GM21367 (cell line): ENCODE measurements around the gene PRM2.
A peak's percentile ranks its signal among the peaks of the same experiment; 100 is the strongest.
"Not testable (repeated sequence)": the region's sequence is repeated elsewhere in the genome, so short reads cannot be mapped to it uniquely, and the experiment has no call there.

Experiments
- ATAC-seq: cut with Tn5 transposase; IDR thresholded peaks from one replicate; pipeline ENCODE4 v1.9.1; 2021; ENCODE audit not compliant: unreplicated experiment

The PRM2 gene

GRCh38 chr16:11307639-11308492 is 31.6 kb upstream of the PRM2 start:
- no peak for ATAC-seq

DNA sequence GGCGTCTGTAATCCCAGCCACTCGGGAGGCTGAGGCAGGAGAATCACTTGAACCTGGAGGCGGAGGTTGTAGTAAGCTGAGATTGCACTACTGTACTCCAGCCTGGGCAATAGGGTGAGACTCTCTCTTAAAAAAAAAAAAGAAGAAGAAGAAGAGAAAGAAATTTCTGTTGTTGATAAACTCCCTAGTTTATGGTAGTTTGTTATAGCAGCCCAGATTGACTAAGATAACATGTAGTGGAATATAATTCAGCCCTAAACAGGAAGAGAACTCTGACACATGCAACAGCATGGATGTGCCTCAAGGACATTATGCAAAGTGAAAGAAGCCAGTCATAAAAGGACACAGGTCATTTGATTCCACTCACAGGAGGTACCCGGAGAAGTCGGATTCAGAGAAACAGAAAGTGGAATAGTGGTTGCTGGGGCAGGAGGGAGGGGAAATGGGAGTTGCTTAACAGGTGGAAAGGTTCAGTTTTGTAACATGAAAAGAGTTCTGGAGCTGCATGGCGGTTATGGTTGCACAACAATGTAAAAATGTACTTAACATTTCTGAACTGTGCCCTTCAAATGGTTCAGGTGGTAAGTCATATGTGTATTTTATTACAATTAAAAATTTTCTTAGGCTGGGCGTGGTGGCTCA is 30.8 kb upstream of the PRM2 start:
- ATAC-seq: no peak

GRCh38 chr16:11306381-11306780 is 30.1 kb upstream of the PRM2 start:
- no peak for ATAC-seq

- ATAC-seq: no peak
Observed at GRCh38 chr16:11303405-11304138, 27.3 kb upstream of the PRM2 start.

- ATAC-seq: no peak
Observed at GRCh38 chr16:11302977-11303376, 26.7 kb upstream of the PRM2 start.

- ATAC-seq: no peak
Observed at GRCh38 chr16:11301645-11302501, 25.6 kb upstream of the PRM2 start.

DNA sequence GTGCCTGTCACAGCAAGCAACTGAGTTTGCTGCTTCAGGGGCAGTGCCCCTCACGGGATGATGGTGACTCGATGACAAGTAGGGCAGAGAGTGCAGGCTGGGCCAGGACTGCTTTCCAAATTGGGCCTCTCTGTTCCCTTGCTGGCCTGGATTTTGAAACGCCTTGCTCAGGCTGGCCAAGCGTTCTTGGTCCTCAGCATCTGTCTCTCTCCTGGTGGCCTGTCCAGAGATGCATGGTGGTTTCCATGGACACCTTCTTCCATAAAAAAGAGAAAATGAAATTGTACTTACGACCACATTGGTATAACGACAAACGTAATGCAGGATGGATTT is 24.2 kb upstream of the PRM2 start:
- ATAC-seq: no peak

- ATAC-seq: no peak
Observed at GRCh38 chr16:11299865-11300559, 23.7 kb upstream of the PRM2 start.

GRCh38 chr16:11298950-11299547 is 22.8 kb upstream of the PRM2 start:
- ATAC-seq: not testable (repeated sequence)

DNA sequence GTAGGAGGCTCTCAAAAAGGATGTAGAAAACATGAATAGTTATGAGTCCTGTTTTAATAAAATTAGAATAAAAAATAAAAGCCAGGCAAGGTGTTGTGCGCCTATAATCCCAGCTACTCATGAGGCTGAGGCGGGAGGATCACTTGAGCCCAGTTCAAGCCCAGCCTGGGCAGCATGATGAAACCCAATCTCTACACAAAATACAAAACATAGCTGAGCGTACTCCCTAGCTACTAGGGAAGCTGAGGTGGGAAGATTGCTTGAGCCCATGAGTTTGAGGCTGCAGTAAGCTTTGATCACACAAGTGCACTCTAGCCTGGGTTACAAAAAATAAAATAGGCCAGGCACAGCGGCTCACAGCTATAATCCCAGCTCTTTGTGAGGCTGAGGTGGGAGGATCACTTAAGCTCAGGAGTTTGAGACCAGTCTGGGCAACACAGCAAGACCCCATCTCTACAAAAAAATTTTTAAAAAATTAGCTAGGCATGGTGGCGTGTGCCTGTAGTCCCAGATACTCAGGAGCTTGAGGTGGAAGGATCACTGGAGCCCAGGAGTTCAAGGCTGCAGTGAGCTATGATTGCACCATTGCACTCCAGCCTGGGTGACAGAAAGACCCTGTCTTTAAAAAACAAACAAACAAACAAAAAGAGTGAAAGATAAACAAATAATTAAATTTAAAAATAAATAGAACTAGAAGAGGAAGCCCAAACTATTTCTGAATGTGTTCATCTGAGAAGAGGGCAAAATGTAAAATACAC is 22.0 kb upstream of the PRM2 start:
- no peak for ATAC-seq

DNA sequence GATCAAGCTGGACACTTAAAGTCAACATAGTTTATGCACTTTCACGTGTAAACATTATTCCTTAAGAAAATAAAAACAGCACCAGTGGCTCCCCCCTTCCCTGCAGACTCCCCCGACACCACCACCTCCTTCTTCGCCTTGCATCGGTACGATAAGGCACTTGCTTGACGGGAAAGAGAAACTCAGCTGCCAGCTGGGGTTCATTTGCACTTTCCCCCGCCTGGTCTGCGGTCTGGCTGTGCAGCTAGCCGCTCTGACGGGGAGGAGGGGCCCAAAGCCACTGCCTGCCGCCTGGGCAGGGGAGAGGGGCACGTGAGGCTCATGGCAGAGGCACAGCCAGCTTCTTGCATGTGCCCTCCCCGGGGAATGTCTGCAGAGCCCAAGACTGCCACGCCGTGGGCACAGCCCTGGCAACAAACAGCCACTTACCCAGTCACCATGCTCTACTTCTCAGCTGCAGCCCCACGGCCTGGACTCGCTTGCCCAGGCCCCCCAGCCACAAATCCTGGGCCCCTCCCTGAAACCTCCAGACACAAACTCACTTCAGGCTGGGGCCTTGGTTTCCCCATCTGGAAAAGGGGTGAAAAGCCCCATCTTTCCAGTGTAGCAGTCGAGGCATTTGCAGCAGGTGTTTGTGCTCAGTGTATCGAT is 21.3 kb upstream of the PRM2 start:
- ATAC-seq: peak; percentile 59

GRCh38 chr16:11296706-11297491 is 20.6 kb upstream of the PRM2 start:
- peak; percentile 8 for ATAC-seq

- ATAC-seq: no peak
Observed at GRCh38 chr16:11296351-11296705, 20.0 kb upstream of the PRM2 start.

DNA sequence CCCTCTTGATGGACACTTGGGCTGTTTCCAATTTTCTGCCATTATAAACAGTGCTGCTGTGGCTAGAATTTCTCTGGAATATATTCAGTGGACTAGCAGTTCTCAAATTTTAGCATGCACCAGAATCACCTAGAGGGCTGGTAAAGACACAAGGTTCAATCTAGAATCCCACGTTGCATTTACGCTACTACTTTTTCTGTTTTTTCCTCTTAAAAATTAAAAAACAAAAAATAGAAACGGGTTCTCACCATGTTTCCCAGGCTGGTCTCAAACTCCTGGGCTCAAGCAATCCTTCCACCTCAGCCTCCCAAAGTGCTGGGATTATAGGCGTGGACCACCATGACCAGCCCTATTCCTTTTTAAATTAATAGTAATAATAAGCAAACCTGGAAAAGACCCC is 19.4 kb upstream of the PRM2 start:
- ATAC-seq: no peak

- no peak for ATAC-seq
Observed at GRCh38 chr16:11292076-11292748, 15.9 kb upstream of the PRM2 start.

GRCh38 chr16:11291091-11291703 is 14.9 kb upstream of the PRM2 start:
- no peak for ATAC-seq
